T-helper 2 cell treated with Interferon-gamma antibody and Interleukin-4, amounts not matched to agents 5 μg/mL and 100 μg/mL, for 36 hours (primary cell): ENCODE data around the gene WDFY4.

Experiments used
- DNase-seq: peaks from one replicate; pipeline ENCODE4 v3.0.0; 2021; ENCODE audit warnings: low spot score
- H3K27ac Mint-ChIP-seq: one replicate; pipeline ENCODE4 v1.8.0; 2021; ENCODE audit warnings: mild to moderate bottlenecking, mixed read lengths
- H3K27me3 Mint-ChIP-seq: one replicate; pipeline ENCODE4 v1.8.0; 2021; ENCODE audit warnings: low read depth, mixed read lengths
- H3K36me3 Mint-ChIP-seq: one replicate; pipeline ENCODE4 v1.8.0; 2021; ENCODE audit warnings: low read depth, mixed read lengths
- H3K4me1 Mint-ChIP-seq: one replicate; pipeline ENCODE4 v1.8.0; 2021; ENCODE audit warnings: low read depth, mixed read lengths
- H3K4me3 Mint-ChIP-seq: one replicate; pipeline ENCODE4 v1.8.0; 2022; ENCODE audit warnings: mild to moderate bottlenecking, moderate library complexity, mixed read lengths
- H3K9me3 Mint-ChIP-seq: one replicate; pipeline ENCODE4 v1.8.0; 2021; ENCODE audit warnings: mixed read lengths

WDFY4 gene

DNA sequence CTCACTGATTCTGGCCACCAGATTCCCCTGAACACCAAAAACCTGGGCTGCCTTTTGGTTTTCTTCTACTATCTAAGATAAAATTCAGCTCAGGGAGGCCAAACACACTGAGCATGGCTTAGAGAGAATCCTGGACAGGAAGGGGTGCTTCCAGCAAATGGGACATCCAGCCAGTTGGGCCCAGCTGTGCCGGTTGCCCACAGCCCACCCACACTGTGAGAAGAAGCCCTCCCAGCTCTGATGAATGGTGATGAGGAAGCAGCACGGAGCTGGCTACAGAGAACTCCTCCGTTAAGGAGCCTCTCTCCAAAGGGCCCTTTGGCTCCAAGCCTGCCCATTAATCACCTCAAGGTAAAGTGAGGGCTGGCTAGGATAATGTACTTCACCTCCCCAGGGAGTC, 239.1 kb downstream of the WDFY4 start:
- H3K36me3 Mint-ChIP-seq: no peaks in the 10 kb centered on the region
- H3K27ac Mint-ChIP-seq: no peak overlapping the region
- peaks cover 7% of the 10 kb centered on the region for H3K27me3 Mint-ChIP-seq
- no peak for DNase-seq
- H3K4me3 Mint-ChIP-seq: no peak overlapping the region
- no peaks in the 10 kb centered on the region for H3K4me1 Mint-ChIP-seq
- no peaks in the 10 kb centered on the region for H3K9me3 Mint-ChIP-seq

DNA sequence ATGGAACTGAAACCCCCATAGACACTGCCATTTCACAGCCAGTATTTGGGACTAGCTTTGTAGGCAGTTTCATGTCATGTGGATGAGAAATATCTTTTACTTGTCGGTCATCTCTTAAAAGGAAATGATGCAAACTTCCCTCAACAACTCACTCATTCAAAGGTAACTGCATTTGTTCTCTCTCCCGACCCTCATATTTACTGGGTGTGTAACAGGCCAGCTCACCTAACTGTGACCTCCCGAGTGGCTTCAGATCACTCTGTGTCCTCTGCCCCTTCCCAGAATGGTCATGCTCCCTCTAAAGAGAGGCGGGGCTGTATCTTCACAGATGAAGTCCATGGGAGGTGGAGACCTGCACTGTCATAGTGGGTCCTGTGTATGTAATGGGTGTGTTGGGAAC, 240.3 kb downstream of the WDFY4 start:
- Mint-ChIP-seq H3K27me3 (peaks cover 1% of the 10 kb centered on the region), H3K27ac (no peak overlapping the region), H3K4me1 (no peaks in the 10 kb centered on the region), H3K9me3 (no peaks in the 10 kb centered on the region), H3K4me3 (no peak overlapping the region), H3K36me3 (no peaks in the 10 kb centered on the region)
- DNase-seq: no peak

DNA sequence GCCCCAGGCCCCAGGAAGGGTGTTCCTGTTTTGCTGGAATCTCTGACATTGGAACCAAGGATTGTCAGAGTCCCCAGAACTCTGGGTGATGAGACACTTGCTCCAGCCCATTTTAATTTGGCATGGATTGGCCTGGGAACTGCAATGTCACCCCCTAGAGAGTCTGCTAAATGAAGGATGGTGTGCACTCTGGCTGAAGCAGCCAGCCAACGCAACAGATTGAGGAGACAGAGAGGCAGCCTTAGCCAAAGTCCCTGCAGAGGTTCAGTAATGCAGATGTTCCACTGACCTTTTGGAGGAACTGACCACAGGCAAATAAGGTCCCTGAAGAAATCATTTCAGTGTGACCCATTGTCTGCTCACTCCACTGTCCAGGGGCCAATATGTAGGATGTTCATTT, 241.6 kb downstream of the WDFY4 start:
- Mint-ChIP-seq H3K4me1 (no peaks in the 10 kb centered on the region), H3K36me3 (no peaks in the 10 kb centered on the region), H3K27ac (no peak overlapping the region), H3K27me3 (no peaks in the 10 kb centered on the region), H3K4me3 (no peak overlapping the region), H3K9me3 (no peaks in the 10 kb centered on the region)
- no peak for DNase-seq

GRCh38 chr10:48926764-48927540, 242.3 kb downstream of the WDFY4 start:
- DNase-seq: no peak
- no peaks in the 10 kb centered on the region for H3K36me3 Mint-ChIP-seq
- H3K9me3 Mint-ChIP-seq: no peaks in the 10 kb centered on the region
- no peaks in the 10 kb centered on the region for H3K27me3 Mint-ChIP-seq
- no peak overlapping the region for H3K27ac Mint-ChIP-seq
- no peak overlapping the region for H3K4me3 Mint-ChIP-seq
- no peaks in the 10 kb centered on the region for H3K4me1 Mint-ChIP-seq

- no peak overlapping the region for H3K27ac Mint-ChIP-seq
- H3K9me3 Mint-ChIP-seq: no peaks in the 10 kb centered on the region
- H3K4me3 Mint-ChIP-seq: no peak overlapping the region
- H3K4me1 Mint-ChIP-seq: no peaks in the 10 kb centered on the region
- no peaks in the 10 kb centered on the region for H3K36me3 Mint-ChIP-seq
- no peaks in the 10 kb centered on the region for H3K27me3 Mint-ChIP-seq
- no peak for DNase-seq
These were observed 244.8 kb downstream of the WDFY4 start for GRCh38 chr10:48929413-48929990.

DNA sequence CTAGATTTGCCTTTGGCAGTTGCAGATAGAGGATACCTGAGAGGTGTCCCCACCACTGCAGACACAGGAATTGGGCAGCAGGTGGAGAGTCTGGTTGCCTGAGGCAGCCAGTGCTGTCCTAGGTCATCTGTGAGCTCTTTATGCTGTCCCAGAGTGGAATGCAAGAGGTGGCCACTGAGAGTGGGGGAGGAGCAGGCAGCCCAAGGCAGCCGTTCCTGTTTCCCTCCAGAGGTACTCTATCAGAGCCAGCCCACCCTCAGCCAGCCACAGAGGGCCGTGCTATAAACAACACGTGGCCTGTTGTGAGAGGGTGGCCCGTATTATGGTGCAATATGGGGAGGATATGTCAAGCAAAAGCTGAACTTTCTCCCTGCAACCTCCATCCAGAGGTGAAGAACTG, 246.5 kb downstream of the WDFY4 start:
- Mint-ChIP-seq H3K36me3 (no peaks in the 10 kb centered on the region), H3K9me3 (no peaks in the 10 kb centered on the region), H3K27me3 (no peaks in the 10 kb centered on the region), H3K27ac (no peak overlapping the region), H3K4me3 (no peak overlapping the region), H3K4me1 (no peaks in the 10 kb centered on the region)
- no peak for DNase-seq

DNA sequence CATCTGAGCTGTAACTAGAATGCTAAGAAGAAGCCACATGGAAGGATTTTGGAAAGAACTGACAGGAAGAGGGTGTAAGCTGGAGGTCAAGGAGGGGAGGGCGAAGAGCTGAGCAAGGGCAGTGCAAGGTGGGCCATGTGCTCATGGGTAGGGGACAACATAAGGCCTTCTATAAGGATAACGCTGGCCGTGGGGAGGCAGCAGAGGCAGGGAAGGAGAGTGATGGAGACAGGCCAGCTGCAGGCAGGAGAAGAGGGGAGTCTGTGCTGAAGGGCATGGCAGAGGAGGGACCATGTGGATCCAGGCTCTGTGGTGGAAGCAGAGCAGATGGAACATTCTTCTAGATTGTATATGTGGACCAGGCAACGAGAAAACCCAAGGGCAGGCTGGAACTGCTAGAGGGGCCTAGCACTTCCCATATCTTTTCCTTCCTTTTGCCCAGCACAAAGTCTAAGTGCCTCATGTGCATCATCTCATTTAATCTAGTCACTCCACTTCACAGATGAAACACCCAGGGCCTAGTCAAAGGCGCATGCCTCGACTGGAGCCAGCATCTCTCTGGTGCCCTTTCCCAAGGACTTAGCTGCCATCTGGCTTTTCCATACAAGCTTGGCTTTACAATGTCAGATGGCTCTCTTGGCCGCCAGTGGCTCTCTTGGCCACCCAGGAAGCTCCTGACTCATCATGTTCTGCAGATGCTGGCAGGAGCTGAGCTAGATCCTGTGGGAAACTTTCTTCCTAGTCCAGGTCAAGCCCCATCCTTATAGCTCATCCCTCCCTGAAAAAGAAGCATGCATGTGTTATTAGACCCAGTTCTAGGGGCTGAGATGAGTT, 248.4 kb downstream of the WDFY4 start:
- no peak overlapping the region for H3K27ac Mint-ChIP-seq
- H3K27me3 Mint-ChIP-seq: no peaks in the 10 kb centered on the region
- no peaks in the 10 kb centered on the region for H3K36me3 Mint-ChIP-seq
- H3K9me3 Mint-ChIP-seq: no peaks in the 10 kb centered on the region
- no peaks in the 10 kb centered on the region for H3K4me1 Mint-ChIP-seq
- H3K4me3 Mint-ChIP-seq: no peak overlapping the region
- DNase-seq: no peak

- H3K27ac Mint-ChIP-seq: no peak overlapping the region
- H3K4me3 Mint-ChIP-seq: no peak overlapping the region
- no peak for DNase-seq
- H3K4me1 Mint-ChIP-seq: no peaks in the 10 kb centered on the region
- no peaks in the 10 kb centered on the region for H3K9me3 Mint-ChIP-seq
- no peaks in the 10 kb centered on the region for H3K36me3 Mint-ChIP-seq
- no peaks in the 10 kb centered on the region for H3K27me3 Mint-ChIP-seq
These were observed 250.2 kb downstream of the WDFY4 start for GRCh38 chr10:48934672-48935501.

DNA sequence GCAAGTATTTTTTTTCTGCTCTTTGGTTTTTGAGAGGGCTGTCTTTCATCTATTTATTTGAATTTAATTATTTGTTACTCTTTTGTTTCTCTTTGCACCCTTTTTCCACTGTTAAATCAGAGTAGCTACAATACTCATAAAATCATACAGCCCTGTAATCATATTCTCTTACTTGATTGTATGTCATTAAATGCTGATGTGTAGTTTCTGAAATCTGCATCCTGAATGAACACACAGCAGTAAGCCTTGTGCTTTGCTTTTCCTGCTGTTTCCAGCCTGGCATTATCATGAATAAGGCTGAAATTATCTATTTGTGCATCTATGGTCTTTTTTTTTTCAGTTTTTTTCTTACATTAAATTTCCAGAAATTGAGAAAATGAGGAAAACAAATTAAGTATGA, 250.9 kb downstream of the WDFY4 start:
- no peaks in the 10 kb centered on the region for H3K36me3 Mint-ChIP-seq

GRCh38 chr10:48937796-48938195, 253.1 kb downstream of the WDFY4 start:
- Mint-ChIP-seq H3K4me3 (no peak overlapping the region), H3K9me3 (no peaks in the 10 kb centered on the region)

More for the DNA sequence above, 250.9 kb downstream of the WDFY4 start:
- no peak for DNase-seq
- H3K9me3 Mint-ChIP-seq: no peaks in the 10 kb centered on the region
- H3K4me3 Mint-ChIP-seq: no peak overlapping the region
- no peaks in the 10 kb centered on the region for H3K27me3 Mint-ChIP-seq
- H3K4me1 Mint-ChIP-seq: no peaks in the 10 kb centered on the region
- H3K27ac Mint-ChIP-seq: no peak overlapping the region

DNA sequence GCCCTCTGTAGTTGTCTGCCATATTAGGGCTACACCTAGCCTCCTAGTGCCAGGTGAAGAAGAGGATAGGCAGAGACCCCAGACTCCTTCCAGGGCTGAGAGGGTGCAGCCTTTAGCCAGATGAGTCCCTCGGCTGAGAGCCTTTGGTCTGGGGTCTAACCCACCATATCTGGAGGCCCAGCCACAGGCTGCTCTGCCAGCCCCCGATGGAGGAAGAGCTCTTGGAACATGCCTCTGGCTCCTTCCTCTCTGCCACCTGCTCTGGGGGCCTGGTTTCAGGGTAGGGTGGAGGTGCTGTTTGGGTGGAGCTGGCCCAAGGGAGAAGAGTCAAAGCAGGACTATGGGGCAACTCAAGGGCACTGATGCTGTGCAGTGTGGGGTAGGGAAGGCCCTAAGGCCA, 253.6 kb downstream of the WDFY4 start:
- Mint-ChIP-seq H3K27me3 (no peaks in the 10 kb centered on the region), H3K9me3 (no peaks in the 10 kb centered on the region), H3K4me1 (no peaks in the 10 kb centered on the region), H3K4me3 (no peak overlapping the region), H3K27ac (no peak overlapping the region), H3K36me3 (no peaks in the 10 kb centered on the region)
- no peak for DNase-seq

More at GRCh38 chr10:48937796-48938195, 253.1 kb downstream of the WDFY4 start:
- no peaks in the 10 kb centered on the region for H3K27me3 Mint-ChIP-seq
- no peak overlapping the region for H3K27ac Mint-ChIP-seq
- H3K4me1 Mint-ChIP-seq: no peaks in the 10 kb centered on the region
- no peaks in the 10 kb centered on the region for H3K36me3 Mint-ChIP-seq
- DNase-seq: no peak

DNA sequence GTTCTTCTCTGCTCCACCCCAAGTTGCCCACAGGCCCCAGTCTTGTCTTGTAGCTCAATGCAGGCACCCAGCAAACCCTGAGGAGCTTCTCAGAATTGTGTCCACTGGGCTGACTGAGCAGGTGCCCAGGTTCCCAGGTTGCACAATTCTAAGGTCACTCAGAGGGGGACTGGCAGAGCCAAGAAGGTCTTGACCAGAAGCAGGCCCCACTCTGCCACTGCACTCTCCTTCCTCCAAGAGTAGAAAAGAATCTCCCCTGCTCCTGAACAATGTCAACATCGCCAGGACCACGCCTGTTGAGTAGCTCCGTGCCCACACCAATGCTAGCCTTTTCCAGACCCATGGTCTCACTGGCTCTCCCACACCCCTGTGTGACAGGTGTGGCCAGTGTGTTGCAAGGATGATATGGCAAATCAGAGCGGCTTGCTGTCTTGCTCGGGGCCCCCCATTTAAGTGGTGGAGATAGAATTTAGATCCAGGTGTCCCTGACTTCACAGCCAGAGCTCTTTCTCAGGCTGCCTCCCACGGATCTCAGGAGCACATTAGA, 254.4 kb downstream of the WDFY4 start:
- no peak overlapping the region for H3K4me3 Mint-ChIP-seq
- no peak for DNase-seq
- H3K27ac Mint-ChIP-seq: no peak overlapping the region
- H3K36me3 Mint-ChIP-seq: no peaks in the 10 kb centered on the region
- H3K4me1 Mint-ChIP-seq: no peaks in the 10 kb centered on the region
- H3K27me3 Mint-ChIP-seq: no peaks in the 10 kb centered on the region
- no peaks in the 10 kb centered on the region for H3K9me3 Mint-ChIP-seq

DNA sequence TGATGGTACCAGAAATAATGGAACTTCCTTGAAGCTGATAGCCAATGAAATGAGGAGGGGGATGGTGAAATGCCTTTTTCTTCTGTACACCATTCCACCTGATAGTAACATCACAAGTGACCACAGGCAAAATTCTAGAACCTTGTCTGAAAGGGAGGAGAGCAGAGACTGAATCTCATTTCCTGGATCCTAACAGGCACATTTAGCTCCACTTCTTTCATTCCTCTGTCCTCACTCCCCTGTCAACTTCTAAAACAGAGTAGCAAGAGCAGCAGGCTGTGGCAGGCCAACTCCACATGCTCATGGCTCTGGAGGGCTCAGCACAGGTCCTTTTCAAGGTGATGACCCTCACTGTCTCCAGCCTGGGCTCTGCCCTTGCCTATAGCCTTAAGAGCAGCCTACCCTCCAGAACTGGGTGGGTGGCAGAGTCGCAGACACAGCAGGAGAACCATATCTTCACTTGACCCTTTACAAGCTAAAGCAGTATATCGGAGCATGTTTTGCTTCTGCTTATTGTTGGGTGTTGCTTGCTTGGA, 255.2 kb downstream of the WDFY4 start, which contains the start of gene LRRC18:
LRRC18 (minus strand) TSS at position 51 of the 536 bp plus-strand sequence. CDS start 25,685 bp downstream, outside the sequence.
- Mint-ChIP-seq H3K36me3 (no peaks in the 10 kb centered on the region), H3K9me3 (no peaks in the 10 kb centered on the region), H3K27me3 (no peaks in the 10 kb centered on the region), H3K27ac (no peak within 1 kb of the TSS), H3K4me1 (no peaks in the 10 kb centered on the region), H3K4me3 (no peak within 1 kb of the TSS)
- no peak for DNase-seq
